ENCODE measurements around the gene VSIG10L. TPM values are rescaled to one million over a fixed set of nuclear protein-coding genes. Genes with fewer than 3 reads are reported as not detected.

The VSIG10L gene
- total RNA-seq, 4 donors from 2014 or later, result 0.60 to 2.2 (median 1.8) TPM

DNA sequence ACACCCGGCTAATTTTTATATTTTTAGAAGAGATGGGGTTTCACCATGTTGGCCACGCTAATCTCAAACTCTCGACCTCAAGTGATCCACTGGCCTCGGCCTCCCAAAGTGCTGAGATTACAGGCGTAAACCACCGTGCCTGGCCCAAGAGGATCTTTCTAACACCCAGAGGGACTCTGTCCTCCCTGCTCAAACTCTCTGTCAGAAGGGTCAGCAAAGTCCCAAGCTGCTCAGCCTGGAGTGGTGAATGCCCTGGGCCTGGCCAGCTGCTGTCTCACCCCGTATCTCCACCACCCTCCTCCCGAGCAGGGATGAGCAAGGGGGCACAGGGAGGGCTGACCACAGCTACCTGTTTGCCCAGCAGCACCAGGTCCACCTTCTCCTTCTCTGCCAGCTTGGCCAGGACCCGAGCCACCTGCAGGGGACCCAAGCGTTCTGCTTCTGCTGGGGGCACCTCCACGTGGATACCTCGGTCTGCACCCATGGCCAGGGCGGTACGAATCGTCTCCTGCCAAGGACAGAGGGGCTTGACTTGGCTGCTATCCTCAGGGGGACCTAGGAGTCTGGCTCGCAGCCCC lies 10.9 kb upstream of the VSIG10L start:
- Histone ChIP-seq H3K27me3 (no peaks in the 10 kb centered on the region), H3K36me3 (peaks cover 0 to 17% (median 7%) of the 10 kb centered on the region in 4 donors), H3K27ac (no peak overlapping the region), H3K9me3 (no peaks in the 10 kb centered on the region), H3K4me1 (no peaks in the 10 kb centered on the region), H3K4me3 (no peak overlapping the region)
- intact Hi-C loops (cut with DNase I; ENCODE audit: low total_unique reads) (no loop called here), in situ Hi-C loops (cut with MboI; ENCODE audit: low pct_ligation_motif_present in 1 of 4, low pct_unique_long_range_greater_than_20kb in 1 of 4, low sequenced_read_pairs in 3 of 4) (no loop called here)
- WGBS, 2 donors (ENCODE audit: low coverage in 1 of 2), result 96% methylated on average over 9 of the region's 16 CpGs; no CpG with 5 or more reads in 1 of the 2 donors
- DNase-seq, result no peak
- no peak for TF ChIP-seq POLR2A (IDR thresholded peaks at IDR 0.05)
- TF ChIP-seq EP300 (IDR thresholded peaks at IDR 0.05; ENCODE audit: low read depth), result no peak
- no peak for TF ChIP-seq POLR2AphosphoS5 (IDR thresholded peaks at IDR 0.05)
- TF ChIP-seq, protein P1, sequence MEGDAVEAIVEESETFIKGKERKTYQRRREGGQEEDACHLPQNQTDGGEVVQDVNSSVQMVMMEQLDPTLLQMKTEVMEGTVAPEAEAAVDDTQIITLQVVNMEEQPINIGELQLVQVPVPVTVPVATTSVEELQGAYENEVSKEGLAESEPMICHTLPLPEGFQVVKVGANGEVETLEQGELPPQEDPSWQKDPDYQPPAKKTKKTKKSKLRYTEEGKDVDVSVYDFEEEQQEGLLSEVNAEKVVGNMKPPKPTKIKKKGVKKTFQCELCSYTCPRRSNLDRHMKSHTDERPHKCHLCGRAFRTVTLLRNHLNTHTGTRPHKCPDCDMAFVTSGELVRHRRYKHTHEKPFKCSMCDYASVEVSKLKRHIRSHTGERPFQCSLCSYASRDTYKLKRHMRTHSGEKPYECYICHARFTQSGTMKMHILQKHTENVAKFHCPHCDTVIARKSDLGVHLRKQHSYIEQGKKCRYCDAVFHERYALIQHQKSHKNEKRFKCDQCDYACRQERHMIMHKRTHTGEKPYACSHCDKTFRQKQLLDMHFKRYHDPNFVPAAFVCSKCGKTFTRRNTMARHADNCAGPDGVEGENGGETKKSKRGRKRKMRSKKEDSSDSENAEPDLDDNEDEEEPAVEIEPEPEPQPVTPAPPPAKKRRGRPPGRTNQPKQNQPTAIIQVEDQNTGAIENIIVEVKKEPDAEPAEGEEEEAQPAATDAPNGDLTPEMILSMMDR (IDR thresholded peaks at IDR 0.05), result no peak

DNA sequence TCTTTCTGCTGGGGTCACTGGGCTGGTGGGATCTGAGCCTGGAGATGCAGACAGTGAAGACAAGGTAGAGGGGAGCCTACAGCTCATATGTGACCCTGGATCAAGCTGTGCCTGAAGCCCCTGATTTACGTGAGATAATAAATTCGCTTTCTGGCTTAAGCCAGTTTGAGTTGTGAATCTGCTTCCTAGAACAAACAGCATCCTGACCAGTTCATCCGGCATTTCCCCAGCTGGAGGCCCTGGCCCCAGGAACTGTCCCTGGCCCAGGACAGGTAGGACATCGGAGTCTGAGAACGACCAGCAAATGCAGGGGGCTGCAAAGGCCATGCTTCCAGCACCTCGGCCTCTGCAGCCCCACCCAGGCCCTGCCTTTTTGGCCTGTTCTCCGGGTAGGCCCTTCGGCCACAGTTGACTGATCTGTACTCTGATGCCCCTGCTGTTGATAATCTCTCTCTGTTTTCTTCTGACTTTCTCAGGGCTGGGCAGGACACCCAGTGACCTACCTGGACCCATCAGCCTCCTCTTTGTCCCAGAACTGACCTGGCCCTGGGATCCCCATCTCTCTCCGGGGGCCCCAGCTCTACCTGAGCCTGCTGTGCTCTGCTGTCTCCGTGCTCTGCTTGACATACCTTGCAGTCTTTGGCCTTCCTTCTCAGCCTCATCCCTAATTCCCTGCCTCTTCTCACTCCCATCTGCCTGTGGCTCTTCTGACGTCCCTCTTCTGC lies 9.5 kb upstream of the VSIG10L start:
- no peak overlapping the region for H3K4me3 ChIP-seq
- H3K27ac ChIP-seq, result no peak overlapping the region
- no peaks in the 10 kb centered on the region for H3K27me3 ChIP-seq
- TF ChIP-seq, protein P1 (IDR thresholded peaks at IDR 0.05), result no peak
- no peak for TF ChIP-seq POLR2AphosphoS5 (IDR thresholded peaks at IDR 0.05)
- no peak for TF ChIP-seq EP300 (IDR thresholded peaks at IDR 0.05; ENCODE audit: low read depth)
- no peak for TF ChIP-seq POLR2A (IDR thresholded peaks at IDR 0.05)
- intact Hi-C loops (cut with DNase I; ENCODE audit: low total_unique reads), result no loop called here
- no peak for DNase-seq
- no peaks in the 10 kb centered on the region for H3K9me3 ChIP-seq
- H3K36me3 ChIP-seq, result peaks cover 0 to 17% (median 7%) of the 10 kb centered on the region in 4 donors
- in situ Hi-C loops (cut with MboI; ENCODE audit: low pct_ligation_motif_present in 1 of 4, low pct_unique_long_range_greater_than_20kb in 1 of 4, low sequenced_read_pairs in 3 of 4), result no loop called here
- WGBS, 2 donors (ENCODE audit: low coverage in 1 of 2), result 96 to 100% methylated on average over 2 to 11 of the region's 11 CpGs
- H3K4me1 ChIP-seq, result no peaks in the 10 kb centered on the region

- intact Hi-C loops (cut with DNase I; ENCODE audit: low total_unique reads) (no loop called here), in situ Hi-C loops (cut with MboI; ENCODE audit: low pct_ligation_motif_present in 1 of 4, low pct_unique_long_range_greater_than_20kb in 1 of 4, low sequenced_read_pairs in 3 of 4) (loop anchor here in 1 of 4 donors (25.0 kb wide), 1 partner anchor 90 kb away; no protein-coding TSS in a partner anchor)
- no peak overlapping the region for H3K4me3 ChIP-seq
- H3K36me3 ChIP-seq, result peaks cover 0 to 12% (median 5%) of the 10 kb centered on the region in 4 donors
- H3K27me3 ChIP-seq, result no peaks in the 10 kb centered on the region
- H3K27ac ChIP-seq, result no peak overlapping the region
- no peaks in the 10 kb centered on the region for H3K9me3 ChIP-seq
- DNase-seq, result no peak
- 69% methylated on average over 10 of the region's 10 CpGs; no CpG with 5 or more reads in 1 of the 2 donors for WGBS, 2 donors (ENCODE audit: low coverage in 1 of 2)
- TF ChIP-seq POLR2A (IDR thresholded peaks at IDR 0.05) (no peak), EP300 (IDR thresholded peaks at IDR 0.05; ENCODE audit: low read depth) (no peak), POLR2AphosphoS5 (IDR thresholded peaks at IDR 0.05) (no peak)
- TF ChIP-seq, protein P1 (IDR thresholded peaks at IDR 0.05), result no peak
- H3K4me1 ChIP-seq, result no peaks in the 10 kb centered on the region
Observed at GRCh38 chr19:51347209-51347928, 5.4 kb upstream of the VSIG10L start.

- Histone ChIP-seq H3K9me3 (no peaks in the 10 kb centered on the region), H3K27ac (no peak overlapping the region), H3K4me1 (no peaks in the 10 kb centered on the region), H3K27me3 (no peaks in the 10 kb centered on the region), H3K36me3 (peaks cover 0 to 8% (median 3%) of the 10 kb centered on the region in 4 donors), H3K4me3 (no peak overlapping the region)
- in situ Hi-C loops (cut with MboI; ENCODE audit: low pct_ligation_motif_present in 1 of 4, low pct_unique_long_range_greater_than_20kb in 1 of 4, low sequenced_read_pairs in 3 of 4) (loop anchor here in 1 of 4 donors (25.0 kb wide), 1 partner anchor 91 kb away; no protein-coding TSS in a partner anchor), intact Hi-C loops (cut with DNase I; ENCODE audit: low total_unique reads) (no loop called here)
- no peak for DNase-seq
- WGBS, 2 donors (ENCODE audit: low coverage in 1 of 2), result 86% methylated on average over 2 to 17 of the region's 17 CpGs
- TF ChIP-seq EP300 (IDR thresholded peaks at IDR 0.05; ENCODE audit: low read depth), result no peak
- TF ChIP-seq, protein P1 (IDR thresholded peaks at IDR 0.05), result no peak
- TF ChIP-seq POLR2AphosphoS5 (IDR thresholded peaks at IDR 0.05), result no peak
- no peak for TF ChIP-seq POLR2A (IDR thresholded peaks at IDR 0.05)
Observed at GRCh38 chr19:51346742-51347141, 4.8 kb upstream of the VSIG10L start.

All from transverse colon (tissue), 4 donors.